CMK (cell line): ENCODE measurements around the gene AP2S1.
"Not testable (repeated sequence)": the region's sequence is repeated elsewhere in the genome, so short reads cannot be mapped to it uniquely, and the experiment has no call there.

ENCODE experiments used
- DNase-seq: peaks from one replicate; pipeline ENCODE4 v3.0.0-alpha.2; 2010; ENCODE audit warnings: low read depth

The AP2S1 gene

DNA sequence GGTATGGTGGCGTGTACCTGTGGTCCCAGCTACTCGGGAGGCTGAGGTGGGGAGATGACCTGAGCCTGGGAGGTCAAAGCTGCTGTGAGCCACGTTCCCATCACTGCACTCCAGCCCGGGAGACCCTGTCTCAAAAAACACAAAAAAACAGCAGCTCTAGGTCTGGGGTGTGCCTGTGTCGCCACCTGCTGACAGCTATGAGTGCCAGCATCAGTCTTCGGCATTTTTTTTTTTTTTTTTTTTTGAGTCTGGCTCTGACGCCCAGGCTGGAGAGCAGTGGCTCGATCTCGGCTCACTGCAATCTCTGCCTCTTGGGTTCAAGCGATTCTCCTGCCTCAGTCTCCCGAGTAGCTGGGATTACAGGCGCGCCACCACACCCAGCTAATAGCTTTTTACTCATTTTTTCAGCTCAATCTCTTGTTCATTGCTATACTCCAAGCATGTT is 10.1 kb downstream of the AP2S1 start:
- DNase-seq = no peak

DNA sequence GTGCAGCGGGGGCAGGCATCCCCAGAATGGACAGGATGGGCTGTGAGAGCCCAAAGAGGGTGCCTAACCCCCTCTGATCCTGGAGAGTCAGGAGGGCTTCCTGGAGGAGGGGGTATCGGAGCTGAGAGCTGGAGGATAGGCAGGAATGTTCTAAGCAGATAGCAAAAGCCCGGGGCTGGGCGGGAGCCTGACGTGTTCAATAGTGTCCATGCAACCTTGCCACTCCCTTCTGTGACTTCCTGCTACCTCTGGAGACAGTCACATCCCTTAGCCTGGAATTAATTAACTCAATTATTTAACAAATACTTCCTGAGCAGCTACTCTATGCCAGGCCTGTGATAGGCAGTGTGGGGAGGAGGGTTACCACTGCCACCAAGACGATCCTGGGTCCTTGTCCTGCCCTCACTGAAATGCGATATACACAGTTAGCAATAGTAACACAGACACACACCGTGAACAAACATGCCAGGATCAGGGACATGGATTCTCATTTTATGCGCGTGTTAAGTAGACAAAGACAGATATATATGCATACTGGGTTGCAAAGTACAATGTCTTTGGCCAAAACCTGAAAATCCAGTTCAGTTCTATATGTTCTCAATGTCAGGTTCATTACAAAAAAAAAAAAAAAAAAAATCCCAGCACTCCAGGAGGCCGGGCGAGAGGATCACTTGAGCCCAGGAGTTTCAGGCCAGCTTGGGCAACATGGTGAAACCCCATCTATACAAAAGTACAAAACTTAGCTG is 10.7 kb downstream of the AP2S1 start:
- DNase-seq = no peak

DNA sequence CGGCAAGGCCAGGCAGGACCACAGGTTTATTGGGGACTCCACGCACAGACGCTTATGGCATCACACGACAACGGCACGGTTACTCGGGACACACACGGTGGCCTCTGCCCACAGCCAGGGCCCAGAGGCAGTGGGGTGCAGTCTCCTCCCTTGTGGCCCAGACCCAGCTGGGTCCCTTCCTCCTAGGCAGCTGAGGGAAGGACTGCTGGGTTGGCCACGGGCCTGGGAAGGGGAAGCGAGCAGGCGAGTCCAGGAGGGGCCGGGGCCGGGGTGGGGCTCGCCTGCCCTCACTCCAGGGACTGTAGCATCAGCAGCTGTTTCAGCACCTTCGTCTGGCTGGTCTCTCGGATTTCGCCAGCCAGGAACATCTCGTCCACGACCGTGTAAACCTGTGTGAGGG is 12.5 kb downstream of the AP2S1 start:
- no peak for DNase-seq

DNA sequence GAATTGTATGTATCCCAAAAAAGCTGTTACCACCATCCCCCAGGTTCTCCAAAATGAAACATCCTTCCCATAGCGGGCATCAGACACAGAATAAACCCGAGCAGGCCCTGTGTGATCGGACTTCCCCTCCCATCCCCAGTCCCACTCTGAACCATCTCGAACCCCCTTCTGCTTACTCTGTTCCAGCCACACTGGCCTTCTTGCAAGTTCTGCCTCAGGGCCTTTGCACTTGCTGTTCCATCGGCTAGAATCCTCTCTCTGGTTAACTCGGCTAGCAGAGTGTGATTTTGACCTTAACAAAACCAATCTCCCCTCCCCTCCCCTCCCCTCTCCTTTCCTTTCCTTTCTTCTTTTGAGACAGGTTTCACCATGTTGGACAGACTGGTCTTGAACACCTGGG is 15.7 kb downstream of the AP2S1 start:
- no peak for DNase-seq

DNA sequence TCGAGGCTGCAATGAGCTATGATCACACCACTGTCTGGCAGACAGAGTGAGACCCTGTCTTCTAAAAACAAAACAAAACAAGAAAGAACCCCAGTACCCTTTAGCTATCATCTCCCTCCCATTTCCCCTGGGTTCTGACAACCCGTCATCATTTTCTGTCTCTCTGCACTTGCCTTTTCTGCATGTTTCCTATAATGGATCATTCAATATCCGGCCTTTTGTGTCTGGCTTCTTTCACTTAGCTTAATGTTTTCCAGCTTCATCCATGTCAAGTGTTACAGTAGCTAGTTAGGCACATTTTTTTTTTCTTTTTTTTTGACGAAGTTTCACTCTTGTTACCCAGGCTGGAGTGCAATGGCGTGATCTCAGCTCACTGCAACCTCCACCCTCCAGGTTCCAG is 16.5 kb downstream of the AP2S1 start:
- DNase-seq = no peak

DNA sequence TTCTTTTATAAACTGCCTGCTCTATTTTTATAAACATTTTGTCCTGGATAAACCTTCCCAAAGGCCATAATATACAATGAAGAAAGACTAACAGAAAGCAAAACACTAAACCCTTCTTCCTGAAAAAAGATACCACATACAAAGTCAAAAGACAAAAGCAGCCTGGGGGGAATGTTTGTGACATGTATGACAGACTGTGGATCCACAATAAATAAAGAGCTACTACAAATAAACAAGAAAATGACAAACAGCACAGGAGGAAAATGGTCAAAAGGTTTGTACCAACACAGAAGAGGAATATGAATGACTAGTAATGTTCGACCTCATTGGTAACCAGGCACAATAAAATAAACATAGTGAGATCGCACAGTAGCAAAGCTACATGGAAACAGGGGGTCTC is 19.8 kb downstream of the AP2S1 start:
- DNase-seq = no peak

DNA sequence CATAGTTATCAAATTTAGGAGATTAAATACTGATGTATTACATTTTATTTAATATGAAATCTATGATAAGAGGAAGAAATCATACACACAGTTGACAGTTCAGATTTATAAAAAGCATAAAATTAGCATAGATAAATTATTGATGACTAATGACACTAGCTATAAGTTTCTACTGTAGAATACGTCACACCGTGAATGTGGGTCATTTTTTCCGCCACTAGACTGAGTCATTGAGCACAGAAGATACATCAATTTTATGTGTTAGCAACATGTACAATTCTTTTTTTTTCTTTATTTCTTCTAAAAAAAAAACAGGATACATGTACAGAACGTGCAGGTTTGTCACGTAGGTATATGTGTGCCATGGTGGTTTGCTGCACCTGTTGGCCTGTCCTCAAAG is 22.2 kb downstream of the AP2S1 start:
- no peak for DNase-seq

DNA sequence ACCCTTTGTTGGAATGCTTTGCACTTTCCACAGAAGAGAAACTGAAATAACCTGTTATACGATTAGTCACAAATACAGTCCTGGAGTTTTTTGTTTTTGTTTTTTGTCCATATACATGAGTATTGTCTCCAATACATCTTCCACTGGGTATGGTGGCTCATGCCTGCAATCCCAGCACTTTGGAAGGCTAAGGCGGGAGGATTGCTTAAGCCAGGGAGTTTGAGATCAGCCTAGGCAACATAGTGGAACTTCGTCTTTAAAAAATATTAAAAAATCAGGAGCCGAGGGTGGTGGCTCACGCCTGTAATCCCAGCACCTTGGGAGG is 25.0 kb downstream of the AP2S1 start:
- DNase-seq = no peak

DNA sequence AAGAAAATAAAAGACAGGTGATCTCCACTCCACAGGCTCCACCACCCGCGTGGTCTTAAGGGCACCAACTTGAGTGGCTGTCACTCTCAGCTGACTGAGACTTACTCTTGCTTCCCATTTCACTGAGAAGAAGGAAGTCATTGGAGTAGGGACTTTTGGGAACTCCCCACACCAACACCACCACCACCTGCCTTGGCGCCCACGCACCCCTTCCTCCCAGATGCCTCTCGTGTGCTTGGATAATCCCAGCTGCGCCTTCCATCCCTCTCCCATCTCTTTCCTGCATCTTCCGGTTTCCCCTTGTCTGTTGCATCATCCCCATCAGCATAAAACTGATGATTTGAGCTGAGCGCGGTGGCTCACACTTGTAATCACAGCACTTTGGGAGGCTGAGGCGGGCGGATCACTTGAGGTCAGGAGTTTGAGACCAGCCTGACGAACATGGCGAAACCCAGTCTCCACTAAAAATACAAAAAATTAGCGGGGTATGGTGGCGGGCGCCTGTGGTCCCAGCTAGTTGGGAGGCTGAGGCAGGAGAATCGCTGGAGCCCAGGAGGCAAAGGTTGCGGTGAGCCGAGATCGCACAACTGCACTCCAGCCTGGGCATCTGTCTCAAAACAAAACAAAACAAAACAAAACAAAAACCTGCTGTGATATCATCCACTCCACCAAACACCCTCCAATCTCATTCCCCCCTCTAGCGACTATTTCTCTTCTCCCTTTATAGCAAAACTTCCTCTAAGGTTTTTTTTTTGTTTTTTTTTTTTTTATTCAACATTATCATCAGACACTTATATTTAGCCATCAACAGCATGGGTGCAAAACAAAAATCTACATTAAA is 25.5 kb downstream of the AP2S1 start:
- no peak for DNase-seq

DNA sequence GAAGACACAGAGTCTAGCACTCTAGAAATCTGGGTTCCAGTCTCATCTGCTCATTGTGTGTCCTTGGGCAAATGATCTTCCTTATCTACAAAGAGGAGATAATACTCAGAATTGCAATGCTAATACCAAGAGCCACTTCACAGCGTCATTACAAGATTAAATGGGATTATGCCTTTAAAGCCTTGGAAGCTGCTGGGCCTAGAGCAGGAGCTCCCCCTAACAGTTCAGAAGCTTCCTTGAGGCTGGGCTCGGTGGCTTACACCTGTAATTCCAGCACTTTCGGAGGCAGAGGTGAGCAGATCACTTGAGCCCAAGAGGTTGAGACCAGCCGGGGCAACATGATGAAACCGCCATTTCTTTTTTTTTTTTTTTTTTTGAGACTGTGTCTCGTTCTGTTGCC is 27.6 kb downstream of the AP2S1 start:
- no peak for DNase-seq

DNA sequence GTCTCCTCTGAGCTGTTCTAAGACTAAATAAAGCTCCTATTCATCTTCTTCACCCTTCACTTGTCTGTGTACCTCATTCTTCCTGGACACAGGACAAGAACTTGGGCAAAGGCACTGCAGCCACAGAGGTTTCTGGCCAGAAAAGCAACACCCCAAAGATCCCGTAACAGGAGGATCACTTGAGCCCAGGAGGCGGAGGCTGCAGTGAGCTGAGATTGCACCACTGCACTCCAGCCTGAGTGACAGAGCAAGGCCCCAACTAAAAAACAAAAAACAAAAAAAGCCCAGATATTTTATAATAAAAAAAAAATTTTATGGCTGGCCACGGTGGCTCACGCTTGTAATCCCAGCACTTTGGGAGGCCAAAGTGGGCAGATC is 28.2 kb downstream of the AP2S1 start:
- DNase-seq = not testable (repeated sequence)

DNA sequence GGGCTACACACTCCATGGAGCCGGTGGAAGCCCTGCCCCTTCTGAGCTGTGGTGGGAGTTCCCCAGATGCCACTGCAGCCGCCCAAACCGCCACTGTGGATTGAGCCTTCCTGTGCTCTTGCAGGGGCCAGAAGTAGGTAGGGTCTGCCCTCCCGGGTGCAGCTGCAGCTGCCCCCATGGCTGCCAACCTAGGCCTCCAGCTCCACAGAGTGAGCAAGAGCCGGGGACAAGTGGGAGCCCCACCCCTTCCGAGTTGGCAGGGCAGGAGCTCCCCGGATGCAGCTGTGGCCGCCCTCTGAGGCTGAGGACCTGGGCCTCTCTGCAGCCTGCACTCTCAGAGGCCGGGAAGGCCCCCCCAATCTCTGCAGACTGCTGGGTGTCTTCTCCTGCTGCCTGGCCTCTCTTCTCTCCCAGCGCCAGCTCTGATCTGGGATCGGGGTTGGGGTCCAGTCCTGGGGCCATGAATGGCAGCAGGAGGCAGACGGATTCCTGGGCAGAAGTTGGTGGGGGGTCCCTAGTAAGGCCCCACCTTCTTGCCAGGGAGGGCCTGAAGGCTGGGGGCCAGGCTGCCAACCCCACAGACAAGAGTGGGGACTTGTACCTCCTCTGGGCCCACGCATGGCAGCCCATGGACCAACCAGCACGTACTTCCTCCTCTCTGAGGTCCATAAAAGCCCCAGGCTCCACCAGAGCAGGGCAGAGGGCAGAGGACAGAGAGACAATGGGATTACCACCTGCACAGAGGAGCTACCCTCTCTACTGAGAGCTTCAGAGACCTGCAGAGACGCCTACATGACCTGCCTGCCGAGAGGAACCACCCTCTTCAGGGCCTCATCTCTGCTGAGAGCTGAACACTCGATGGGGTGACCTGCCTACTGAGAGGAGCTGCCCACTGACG is 28.9 kb downstream of the AP2S1 start:
- no peak for DNase-seq

DNA sequence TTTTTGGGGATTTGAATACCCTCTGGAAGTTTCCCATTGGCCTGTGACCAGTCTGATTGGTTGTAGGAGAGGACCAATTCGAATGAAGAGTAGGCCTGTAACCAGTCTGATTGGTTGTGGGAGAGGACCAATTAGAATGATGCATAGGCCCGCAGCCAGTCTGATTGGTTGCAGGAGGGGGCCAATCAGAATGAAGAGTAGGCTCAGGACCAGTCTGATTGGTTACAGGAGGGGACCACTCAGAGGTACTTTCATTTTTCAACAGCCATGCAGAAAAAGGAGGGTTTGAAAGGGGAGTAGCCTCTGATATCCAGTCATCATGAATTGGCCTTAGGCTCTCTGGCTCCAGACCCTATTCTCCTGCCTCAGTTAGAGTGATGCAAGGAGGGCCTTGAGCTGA is 31.8 kb downstream of the AP2S1 start:
- peak; percentile 27 for DNase-seq

DNA sequence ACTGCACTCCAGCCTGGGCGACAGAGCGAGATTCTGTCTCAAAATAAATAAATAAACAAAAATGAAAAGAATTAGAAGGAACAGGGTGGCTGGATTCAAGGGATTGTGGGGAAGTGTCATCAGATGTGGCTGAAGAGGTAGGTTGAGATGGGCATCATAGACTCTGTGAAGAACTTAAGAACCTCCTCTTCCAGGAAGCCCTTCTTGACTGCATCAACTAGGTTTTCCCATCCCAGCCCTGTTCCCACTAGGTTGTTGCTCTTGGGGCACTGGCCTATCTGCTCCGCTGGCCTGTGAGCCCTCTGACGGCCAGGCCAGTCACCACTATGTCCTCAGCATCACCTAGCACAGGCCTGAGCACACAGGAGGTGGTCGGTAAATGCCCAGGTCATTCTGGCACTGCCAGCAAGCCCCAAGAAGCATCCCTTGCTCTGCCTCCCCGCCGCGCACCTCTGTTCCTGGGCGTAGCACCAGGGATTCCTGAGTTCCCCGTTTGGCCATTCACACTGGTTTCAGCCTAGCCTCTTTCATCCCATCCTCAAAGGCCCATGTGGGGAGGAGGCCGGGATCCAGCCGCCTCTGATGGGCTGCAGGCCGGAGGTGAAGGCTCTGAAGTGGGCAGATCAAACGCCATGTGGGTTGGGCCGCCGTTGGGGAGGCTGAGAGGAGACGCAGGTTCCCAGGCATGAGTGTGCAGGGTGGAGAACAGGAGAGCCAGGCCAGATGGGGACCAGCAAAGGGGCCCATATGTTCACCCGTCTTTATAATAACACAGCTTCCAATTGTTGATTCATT is 34.6 kb downstream of the AP2S1 start:
- DNase-seq = no peak

DNA sequence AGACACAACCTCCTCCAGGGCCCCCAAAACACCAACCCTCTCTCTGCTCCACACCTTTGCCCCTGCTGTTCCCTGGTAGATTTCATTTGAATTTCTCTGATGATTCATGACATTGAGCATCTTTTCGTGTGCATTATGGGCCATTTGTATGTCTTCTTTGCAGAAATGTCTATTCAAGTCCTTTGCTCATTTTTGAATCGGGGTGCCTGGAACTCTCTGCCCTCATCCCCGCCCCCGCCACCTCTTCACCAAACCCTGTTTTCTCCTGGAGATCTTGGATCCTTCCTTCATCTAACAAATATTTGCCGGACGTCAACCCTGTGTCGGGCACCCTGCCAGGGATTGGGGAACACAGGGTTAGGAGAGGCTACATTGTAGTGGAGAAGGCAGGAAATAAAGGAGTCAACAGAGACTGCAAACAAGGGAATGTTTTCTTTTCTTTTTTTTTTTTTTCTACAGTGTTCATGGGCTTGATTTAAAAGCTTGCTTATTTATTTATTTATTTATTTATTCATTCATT is 36.7 kb downstream of the AP2S1 start:
- DNase-seq = no peak

DNA sequence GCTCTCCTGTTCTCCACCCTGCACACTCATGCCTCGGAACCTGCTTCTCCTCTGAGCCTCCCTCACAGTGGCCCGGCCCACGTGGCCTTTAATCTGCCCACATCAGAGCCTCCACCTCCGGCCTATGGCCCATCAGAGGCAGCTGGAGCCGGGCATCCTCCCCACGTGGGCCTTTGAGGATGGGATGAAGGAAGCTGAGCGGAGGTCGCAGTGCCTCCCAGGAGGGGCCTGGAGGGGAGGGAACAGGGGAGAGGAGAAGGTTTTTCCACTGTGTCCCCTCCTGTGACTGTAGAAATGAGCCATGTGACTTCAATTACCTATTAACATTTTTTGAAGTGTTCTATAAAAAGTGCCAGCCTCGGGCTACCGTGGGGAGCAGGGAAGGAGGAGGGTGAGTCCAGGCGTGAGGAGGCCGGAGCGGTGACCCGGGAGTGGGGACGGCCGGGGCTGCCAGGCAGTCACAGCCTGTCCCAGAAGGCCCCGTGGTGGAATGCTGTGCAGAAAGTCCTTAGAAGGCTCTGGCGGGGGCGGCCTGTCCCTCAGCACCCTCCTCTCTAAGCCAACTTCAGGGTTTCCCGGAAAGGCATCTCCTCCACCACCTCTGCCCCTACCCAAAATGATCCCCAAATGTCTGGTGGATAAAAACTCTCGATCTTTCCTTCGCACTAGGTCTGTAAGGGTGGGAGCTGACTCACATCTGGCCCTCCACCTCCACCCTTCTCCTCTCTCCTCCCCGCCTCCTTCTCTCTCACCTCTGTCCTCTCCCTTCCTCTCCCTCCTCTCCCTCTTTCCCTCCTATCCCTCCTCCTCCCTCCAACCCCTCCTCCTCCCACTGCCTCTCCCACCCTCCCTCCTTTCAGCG is 37.4 kb downstream of the AP2S1 start:
- no peak for DNase-seq

DNA sequence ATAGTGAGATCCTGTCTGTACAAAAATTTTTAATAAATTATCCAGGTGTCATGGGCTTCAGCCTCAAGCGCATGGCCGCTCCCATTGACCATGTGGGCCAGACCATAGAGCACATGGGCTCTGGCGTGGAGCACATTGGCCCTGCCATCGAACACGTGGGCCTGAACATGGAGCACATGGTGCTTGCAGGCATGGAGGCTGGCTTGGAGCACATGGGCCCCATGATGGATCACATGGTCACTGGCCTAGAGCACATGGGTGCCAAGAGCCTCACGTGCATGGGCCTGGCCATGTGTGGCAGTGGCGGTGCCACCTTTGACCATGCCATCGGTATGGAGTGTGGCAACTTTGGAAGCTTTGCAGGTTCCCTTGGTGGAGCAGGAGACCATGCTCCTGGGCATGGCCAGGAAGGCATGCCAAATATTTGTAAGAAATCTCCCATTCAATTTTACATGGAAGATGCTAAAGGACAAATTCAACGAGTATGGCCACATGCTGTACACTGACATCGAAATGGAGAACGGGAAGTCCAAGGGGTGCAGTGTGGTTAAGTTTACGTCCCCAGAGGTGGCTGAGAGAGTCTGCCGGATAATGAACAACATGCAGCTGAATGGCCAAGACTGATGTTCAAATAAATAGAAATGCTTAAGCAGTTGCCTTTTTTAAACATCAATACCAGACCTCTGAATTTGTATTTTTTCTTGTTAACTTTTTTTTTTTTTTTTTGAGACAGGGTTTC is 40.9 kb downstream of the AP2S1 start:
- no peak for DNase-seq

DNA sequence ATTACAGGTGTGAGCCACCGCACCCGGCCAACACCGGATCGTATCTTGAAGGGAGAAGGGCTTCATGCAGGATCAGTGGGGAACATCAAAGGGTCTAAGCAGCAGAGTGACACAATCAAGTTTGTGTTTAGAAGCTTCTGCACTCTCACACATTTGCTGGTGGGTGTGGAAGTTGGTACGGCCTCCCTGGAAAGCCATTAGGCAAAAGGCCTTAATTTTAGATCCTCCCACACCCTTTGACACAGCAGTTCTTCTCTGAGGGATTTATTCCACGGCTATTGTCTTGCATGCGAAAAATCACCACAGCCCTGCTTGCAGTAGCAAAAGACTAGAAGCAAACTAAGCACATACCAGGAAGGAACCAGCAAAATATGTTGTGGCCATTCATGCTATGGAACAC is 44.0 kb downstream of the AP2S1 start:
- no peak for DNase-seq

DNA sequence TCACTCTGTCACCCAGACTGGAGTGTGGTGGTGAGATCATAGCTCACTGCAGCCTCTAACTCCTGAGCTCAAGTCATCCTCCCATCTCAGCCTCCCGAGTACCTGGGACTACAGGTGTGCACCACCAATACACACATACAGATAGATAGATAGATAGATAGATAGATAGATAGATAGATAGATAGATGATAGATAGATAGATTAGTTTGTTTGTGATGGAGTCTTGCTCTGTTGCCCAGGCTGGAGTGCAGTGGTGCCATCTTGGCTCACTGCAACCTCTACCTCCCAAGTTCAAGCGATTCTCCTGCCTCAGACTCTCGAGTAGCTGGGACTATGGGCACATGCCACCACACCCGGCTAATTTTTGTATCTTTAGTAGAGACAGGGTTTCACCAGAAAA is 46.2 kb downstream of the AP2S1 start:
- not testable (repeated sequence) for DNase-seq

DNA sequence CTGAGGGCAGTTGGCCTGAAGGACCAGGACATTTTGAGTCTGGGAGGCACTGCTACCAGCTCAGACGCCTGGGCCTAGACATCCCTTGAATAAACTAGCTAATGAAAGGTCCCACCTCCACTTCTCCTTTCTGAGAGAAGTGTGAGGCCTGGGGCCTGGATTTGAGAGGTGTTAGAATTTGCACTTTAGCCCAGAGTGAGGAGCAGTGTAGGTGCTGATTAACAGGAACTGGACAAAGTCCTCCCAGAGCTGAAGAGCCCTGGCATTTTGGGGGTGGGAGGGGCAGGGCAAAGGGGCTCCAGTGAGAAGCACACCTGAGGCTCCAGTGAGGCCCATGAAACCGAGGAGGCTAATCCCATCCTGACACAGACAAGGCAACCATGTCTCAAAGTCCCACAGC is 47.1 kb downstream of the AP2S1 start:
- no peak for DNase-seq
